Measurements from ENCODE around the gene CNPY2.
"Not testable (repeated sequence)": the region's sequence is repeated elsewhere in the genome, so short reads cannot be mapped to it uniquely, and the experiment has no call there.

CNPY2 gene

DNA sequence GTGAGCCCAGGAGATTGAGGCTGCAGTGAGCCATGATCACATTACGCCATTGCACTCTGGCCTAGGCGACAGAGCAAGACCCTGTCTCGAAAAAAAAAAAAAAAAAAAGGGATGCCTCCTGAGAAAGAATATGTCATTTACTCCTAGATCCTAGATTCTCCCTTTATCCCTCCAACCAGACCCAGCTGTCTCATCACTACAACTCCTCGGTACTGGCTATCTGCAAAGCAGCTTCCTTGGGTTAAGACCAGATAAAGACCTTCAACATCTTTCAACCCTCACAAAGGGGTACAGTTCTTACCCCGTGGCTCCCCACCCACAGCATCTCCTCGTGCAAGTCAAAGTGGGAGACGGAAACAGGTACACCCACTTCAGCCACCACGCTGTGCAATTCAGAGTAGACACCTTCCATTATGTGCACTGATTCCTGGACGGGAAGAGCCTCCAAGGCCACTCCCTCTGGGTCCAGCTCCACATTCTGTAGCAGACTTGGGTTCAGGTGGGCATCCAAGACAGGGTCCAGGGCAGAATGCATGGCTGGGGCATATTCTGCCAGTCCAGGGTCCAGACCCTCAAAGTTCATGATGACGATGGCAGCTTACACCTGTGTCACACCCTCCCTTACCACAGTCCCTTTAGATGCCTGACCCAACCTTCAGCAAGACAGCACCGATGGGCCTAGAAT, 16.9 kb upstream of the CNPY2 start:
- peak overlapping the region; percentile 92 for H3K27ac ChIP-seq

GRCh38 chr12:56330936-56331490, 15.2 kb upstream of the CNPY2 start:
- no peak for TF ChIP-seq CTCF (conservative IDR thresholded peaks at IDR 0.05)
- no peak for TF ChIP-seq ZFX (IDR thresholded peaks at IDR 0.05)
- no peak overlapping the region for H3K27ac ChIP-seq

More for the DNA sequence above, 16.9 kb upstream of the CNPY2 start:
- TF ChIP-seq CTCF (conservative IDR thresholded peaks at IDR 0.05) (no peak), ZFX (IDR thresholded peaks at IDR 0.05) (no peak)

DNA sequence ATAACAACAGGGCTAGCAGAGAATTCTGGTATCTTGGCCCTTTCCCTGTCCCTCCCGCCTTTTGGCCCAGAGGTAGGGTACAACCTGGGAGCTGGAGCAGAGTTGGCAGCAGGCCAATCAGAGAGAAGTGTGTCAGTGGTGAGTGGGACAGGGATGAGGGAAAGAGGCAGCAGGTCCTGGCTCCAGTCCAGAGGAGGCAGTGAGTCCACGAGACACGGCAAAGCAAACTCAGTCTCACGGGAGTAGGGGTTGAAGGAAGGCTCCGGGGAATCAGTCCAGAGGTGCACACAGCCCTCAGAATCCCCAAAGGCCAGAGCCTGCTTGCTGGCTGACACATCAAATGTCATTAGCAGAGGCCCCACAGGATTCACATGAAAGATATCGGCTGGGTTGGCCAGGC, 10.7 kb upstream of the CNPY2 start:
- TF ChIP-seq CTCF (conservative IDR thresholded peaks at IDR 0.05) (no peak), ZFX (IDR thresholded peaks at IDR 0.05) (no peak)
- H3K27ac ChIP-seq: no peak overlapping the region

DNA sequence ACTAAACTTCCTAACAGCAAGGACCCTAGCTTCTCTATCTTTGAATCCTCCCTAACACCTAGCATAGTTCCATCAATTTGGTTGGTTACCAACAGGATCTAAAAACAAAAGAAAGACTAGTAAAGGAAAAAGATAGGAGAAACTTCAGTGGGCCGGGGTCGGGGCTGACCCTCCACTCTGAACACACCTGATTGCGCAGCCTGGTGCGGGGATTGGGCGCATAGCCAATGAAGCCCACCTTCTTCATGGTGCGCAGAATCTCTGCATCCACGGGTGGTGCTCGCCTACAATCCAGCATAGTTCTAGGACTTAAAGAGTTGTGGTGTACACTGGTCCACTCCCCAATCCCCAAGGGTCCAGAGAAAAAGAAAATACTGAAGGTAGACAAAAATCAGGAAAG, 10.3 kb upstream of the CNPY2 start:
- TF ChIP-seq CTCF (conservative IDR thresholded peaks at IDR 0.05) (no peak), ZFX (IDR thresholded peaks at IDR 0.05) (no peak)
- no peak overlapping the region for H3K27ac ChIP-seq

DNA sequence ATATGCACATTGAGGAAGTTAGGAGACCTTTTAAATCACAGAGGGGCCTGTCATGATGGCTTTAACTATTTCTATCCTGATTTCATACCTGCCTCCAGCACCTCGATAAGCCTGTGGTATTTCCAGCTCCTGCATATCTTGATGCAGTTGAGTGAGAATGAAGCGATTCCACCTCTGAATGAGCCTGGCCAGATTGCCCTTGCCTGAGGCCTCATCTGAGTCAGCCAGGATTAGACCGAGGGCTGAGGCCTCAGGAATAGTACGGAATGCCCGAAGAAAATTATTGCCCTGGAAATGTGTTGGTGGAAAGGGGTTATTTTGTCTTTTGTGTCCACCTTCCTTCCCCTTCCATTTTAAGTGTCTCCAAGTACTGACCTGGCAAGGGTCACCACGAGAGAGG, 8.4 kb upstream of the CNPY2 start:
- no peak overlapping the region for H3K27ac ChIP-seq
- TF ChIP-seq ZFX (IDR thresholded peaks at IDR 0.05) (no peak), CTCF (conservative IDR thresholded peaks at IDR 0.05) (no peak)

- H3K27ac ChIP-seq: not testable (repeated sequence)
Measured at GRCh38 chr12:56321610-56322009, 5.8 kb upstream of the CNPY2 start.

- H3K27ac ChIP-seq: no peak overlapping the region
- TF ChIP-seq ZFX (IDR thresholded peaks at IDR 0.05): no peak
- no peak for TF ChIP-seq CTCF (conservative IDR thresholded peaks at IDR 0.05)
Measured at GRCh38 chr12:56321027-56321426, 5.2 kb upstream of the CNPY2 start.

DNA sequence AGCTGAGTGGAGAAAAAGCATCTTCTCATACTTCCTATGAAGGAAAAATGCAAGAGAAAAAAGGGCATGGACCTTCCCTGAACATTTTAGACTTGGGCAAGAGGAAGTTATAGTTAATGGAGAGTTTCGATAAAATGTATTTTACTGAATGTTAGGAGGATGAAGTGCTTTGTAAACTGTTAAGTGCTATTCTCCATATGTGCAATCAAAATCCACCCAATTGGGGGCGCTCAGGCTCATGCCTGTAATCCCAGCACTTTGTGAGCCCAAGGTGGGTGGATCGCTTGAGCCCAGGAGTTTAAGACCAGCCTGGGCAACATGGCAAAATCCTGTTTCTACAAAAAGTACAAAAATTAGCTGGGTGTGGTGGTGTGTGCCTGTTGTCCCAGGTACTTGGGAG, 1.9 kb upstream of the CNPY2 start:
- no peak overlapping the region for H3K27ac ChIP-seq
- TF ChIP-seq ZFX (IDR thresholded peaks at IDR 0.05) (no peak), CTCF (conservative IDR thresholded peaks at IDR 0.05) (no peak)
